Endothelial cell of umbilical vein (primary cell): Measurements from ENCODE around the gene LRRC14B. TPM values are rescaled to one million over a fixed set of nuclear protein-coding genes. Genes with fewer than 3 reads are reported as not detected.

ENCODE experiments used
- BruUV-seq: library from RNA; stranded (reverse); fragments of 400-500 nt; replicated peaks from 2 replicates; lab custom pipeline; 2021; lab: Mats Ljungman, UMichigan
- CTCF ChIA-PET: fragments of 300-600, 350-600 bp; sonication (Branson Sonifier 250); formaldehyde crosslinking; loops from one replicate; lab custom pipeline; 2021; ENCODE audit warnings: antibody characterized with exemption, inconsistent platforms; lab: Charles Lee
- POLR2A ChIA-PET: fragments of 300-600, 350-600 bp; sonication (Branson Sonifier 250); formaldehyde crosslinking; loops from one replicate; lab custom pipeline; 2021; ENCODE audit warnings: antibody characterized with exemption, inconsistent platforms; lab: Charles Lee
- DNase-seq: peaks from one replicate; pipeline ENCODE4 v3.0.0-alpha.2; 2011; ENCODE audit warnings: low read depth, low spot score
- FAIRE-seq: peaks from 2 replicates; lab custom pipeline; 2011; peaks lifted over from hg19 to GRCh38; lab: Jason Lieb, UNC
- H2AFZ ChIP-seq: 2 replicates; pipeline ENCODE4 v1.6.0; 2012; ENCODE audit warnings: low read depth, low read length, control low read depth, inconsistent platforms
- H3K27ac ChIP-seq: 2 replicates; pipeline ENCODE4 v1.5.1; 2011; ENCODE audit warnings: low read depth, mild to moderate bottlenecking, control low read depth, low read length, moderate library complexity; ENCODE audit not compliant: insufficient read depth
- H3K27me3 ChIP-seq, 2 experiments: 2 replicates each; pipeline versions ENCODE4 v1.6.0 to v1.6.1; 2011; ENCODE audit warnings: low read length in 2 of 2, mixed read lengths in 1 of 2; ENCODE audit not compliant: control insufficient read depth in 2 of 2, insufficient read depth in 2 of 2
- H3K36me3 ChIP-seq, 2 experiments: 2 replicates in 1 of 2; 3 replicates in 1 of 2; pipeline ENCODE4 v1.5.1; 2011; ENCODE audit warnings: low read length in 2 of 2, mild to moderate bottlenecking in 1 of 2, moderate library complexity in 1 of 2; ENCODE audit not compliant: control insufficient read depth in 2 of 2, insufficient read depth in 2 of 2; ENCODE audit errors: extremely low read depth in 1 of 2
- H3K4me1 ChIP-seq: 3 replicates; pipeline ENCODE4 v1.5.1; 2011; ENCODE audit warnings: mild to moderate bottlenecking, low read length; ENCODE audit not compliant: control insufficient read depth, insufficient read depth; ENCODE audit errors: extremely low read depth
- H3K4me2 ChIP-seq: 2 replicates; pipeline ENCODE4 v1.6.1; 2011; ENCODE audit warnings: low read length, control low read depth, mixed read lengths; ENCODE audit not compliant: insufficient read depth
- H3K4me3 ChIP-seq, 3 experiments: fragments of 200-600 bp in 1 of 3; sonication (generic), shearing (Covaris generic) in 1 of 3; replicated peaks in 1 of 3; 2 replicates each; pipeline ENCODE4 v1.5.1; 2011 to 2016; ENCODE audit warnings: control low read depth in 3 of 3, low read length in 3 of 3, mild to moderate bottlenecking in 2 of 3, inconsistent platforms in 1 of 3, low read depth in 1 of 3, moderate library complexity in 1 of 3; ENCODE audit not compliant: insufficient read depth in 1 of 3
- H3K79me2 ChIP-seq: 2 replicates; pipeline ENCODE4 v1.6.0; 2012; ENCODE audit warnings: low read length, inconsistent platforms; ENCODE audit not compliant: control insufficient read depth, insufficient read depth
- H3K9ac ChIP-seq: replicated peaks from 2 replicates; pipeline ENCODE3; 2011; ENCODE audit warnings: low read length, control low read depth; ENCODE audit not compliant: insufficient read depth; ENCODE audit errors: extremely low read depth
- H3K9me1 ChIP-seq: replicated peaks from 3 replicates; pipeline ENCODE4 v1.6.0; 2011; ENCODE audit warnings: mild to moderate bottlenecking, low read length; ENCODE audit not compliant: control insufficient read depth, insufficient read depth; ENCODE audit errors: extremely low read depth
- H3K9me3 ChIP-seq: replicated peaks from 2 replicates; pipeline ENCODE4 v1.5.1; 2012; ENCODE audit warnings: low read length, inconsistent platforms; ENCODE audit not compliant: control insufficient read depth, insufficient read depth
- H4K20me1 ChIP-seq: replicated peaks from 2 replicates; pipeline ENCODE3; 2011; ENCODE audit warnings: mild to moderate bottlenecking, low read length; ENCODE audit not compliant: control insufficient read depth, insufficient read depth; ENCODE audit errors: extremely low read depth
- EZH2 ChIP-seq: IDR thresholded peaks from 2 replicates; pipeline ENCODE4 v1.6.1; 2012; ENCODE audit warnings: borderline replicate concordance, low read depth, mild to moderate bottlenecking, moderate library complexity, low read length, inconsistent platforms; ENCODE audit not compliant: severe bottlenecking
- FOS ChIP-seq: IDR thresholded peaks from 2 replicates; pipeline ENCODE4 v1.6.1; 2011; ENCODE audit warnings: mild to moderate bottlenecking, low read length, moderate library complexity, borderline replicate concordance; ENCODE audit not compliant: insufficient read depth
- GATA2 ChIP-seq: IDR thresholded peaks from 2 replicates; pipeline ENCODE4 v1.7.0; 2011; ENCODE audit warnings: low read depth, mild to moderate bottlenecking, moderate library complexity, mixed read lengths, low read length; ENCODE audit not compliant: insufficient read length, insufficient read depth
- JUN ChIP-seq: IDR thresholded peaks from 2 replicates; pipeline ENCODE4 v1.6.1; 2011; ENCODE audit warnings: borderline replicate concordance, low read depth; ENCODE audit not compliant: insufficient read length, insufficient read depth
- MYC ChIP-seq: IDR thresholded peaks from one replicate; pipeline ENCODE4 v1.6.1; 2011; ENCODE audit warnings: mild to moderate bottlenecking, low read depth, low read length
- POLR2A ChIP-seq: IDR thresholded peaks from 2 replicates; pipeline ENCODE4 v1.6.1; 2012; ENCODE audit warnings: low read depth, mild to moderate bottlenecking, control low read depth, low read length
- POLR2AphosphoS5 ChIP-seq: IDR thresholded peaks from 2 replicates; pipeline ENCODE4 v1.6.1; 2012; ENCODE audit warnings: low read depth, mild to moderate bottlenecking, control low read depth, low read length, moderate library complexity; ENCODE audit not compliant: insufficient read depth
- dilution Hi-C: fragments of 300-500 bp; cut with MboI; formaldehyde crosslinking; loops from one replicate; pipeline ENCODE4 v1.15.0; 2019; ENCODE audit warnings: low sequenced_read_pairs; ENCODE audit not compliant: extremely low pct_ligation_motif_present
- intact Hi-C: fragments of 100-400 bp; cut with micrococcal nuclease; formaldehyde crosslinking; loops from one replicate; pipeline ENCODE4 v1.10.0; 2022
- polyA plus RNA-seq, 4 experiments: library from polyadenylated mRNA; depleted of rRNA in 3 of 4; stranded (reverse) in 3 of 4; unstranded in 1 of 4; fragments of >200 nt; gene quantifications; 2 replicates each; pipeline versions ENCODE4 v1.2.1 to v1.2.3, GENCODE V29; 2011 to 2012; ENCODE audit warnings: missing spikeins in 1 of 4
- total RNA-seq: library from RNA; stranded (reverse); gene quantifications from 2 replicates; pipeline ENCODE4 v1.2.3, GENCODE V29; 2021
- TF ChIP-seq, protein P1 (sequence below), 2 donors: IDR thresholded peaks; 1 replicate in 1 of 2; 2 replicates in 1 of 2; pipeline ENCODE4 v1.5.1; 2011; ENCODE audit warnings: low read length in 2 of 2, mild to moderate bottlenecking in 2 of 2, moderate library complexity in 2 of 2, control low read depth in 1 of 2, inconsistent platforms in 1 of 2, low read depth in 1 of 2; ENCODE audit not compliant: insufficient read depth in 1 of 2; ENCODE audit errors: extremely low read depth in 1 of 2
- TF ChIP-seq, protein P2 (sequence below): IDR thresholded peaks from 2 replicates; pipeline ENCODE4 v1.6.1; 2011; ENCODE audit not compliant: insufficient read depth, insufficient read length

Gene LRRC14B
- total and polyA plus RNA-seq, 2 donors (not counting 3 experiments of a cell fraction or from before 2014, with no cell fraction given) = not detected

DNA sequence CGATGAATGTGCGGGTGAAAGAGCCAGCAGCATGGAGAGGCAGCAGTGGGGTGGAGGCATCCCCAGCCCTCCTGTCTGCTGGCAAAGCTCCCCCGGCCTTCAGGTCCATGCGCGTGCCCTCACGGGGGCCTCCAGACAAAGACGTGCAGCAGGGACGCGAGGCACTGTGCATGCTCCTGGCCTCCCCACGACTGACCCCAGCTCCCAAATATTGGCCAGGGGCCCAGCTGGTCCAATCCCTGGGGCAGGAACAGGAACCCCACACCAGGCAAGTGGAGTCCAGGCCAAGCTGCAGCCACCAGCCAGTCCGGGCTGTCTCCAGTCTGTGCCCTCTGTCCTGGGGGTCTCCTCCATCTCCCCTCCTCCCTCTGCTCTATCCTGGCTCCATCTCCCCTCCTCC lies 33.5 kb upstream of the LRRC14B start:
- Histone ChIP-seq H3K4me3 (no peak overlapping the region), H3K79me2 (no peaks in the 10 kb centered on the region), H3K9me3 (no peaks in the 10 kb centered on the region), H3K4me1 (no peaks in the 10 kb centered on the region), H3K4me2 (no peak overlapping the region), H4K20me1 (no peaks in the 10 kb centered on the region), H3K9me1 (no peaks in the 10 kb centered on the region), H3K27ac (no peak overlapping the region), H3K27me3 (peaks cover 0 to 2% of the 10 kb centered on the region in 2 experiments), H3K36me3 (no peaks in the 10 kb centered on the region), H2AFZ (no peak overlapping the region), H3K9ac (no peak overlapping the region)
- dilution Hi-C loops = no loop called here
- ChIA-PET CTCF (no interaction called here), POLR2A (no interaction called here)
- FAIRE-seq = no peak
- BruUV-seq = no TSS peak
- no peak for TF ChIP-seq GATA2
- no peak for TF ChIP-seq POLR2A
- no peak for TF ChIP-seq FOS
- no peak for TF ChIP-seq POLR2AphosphoS5
- TF ChIP-seq MYC = no peak
- TF ChIP-seq EZH2 = no peak
- intact Hi-C loops = no loop called here
- DNase-seq = no peak

DNA sequence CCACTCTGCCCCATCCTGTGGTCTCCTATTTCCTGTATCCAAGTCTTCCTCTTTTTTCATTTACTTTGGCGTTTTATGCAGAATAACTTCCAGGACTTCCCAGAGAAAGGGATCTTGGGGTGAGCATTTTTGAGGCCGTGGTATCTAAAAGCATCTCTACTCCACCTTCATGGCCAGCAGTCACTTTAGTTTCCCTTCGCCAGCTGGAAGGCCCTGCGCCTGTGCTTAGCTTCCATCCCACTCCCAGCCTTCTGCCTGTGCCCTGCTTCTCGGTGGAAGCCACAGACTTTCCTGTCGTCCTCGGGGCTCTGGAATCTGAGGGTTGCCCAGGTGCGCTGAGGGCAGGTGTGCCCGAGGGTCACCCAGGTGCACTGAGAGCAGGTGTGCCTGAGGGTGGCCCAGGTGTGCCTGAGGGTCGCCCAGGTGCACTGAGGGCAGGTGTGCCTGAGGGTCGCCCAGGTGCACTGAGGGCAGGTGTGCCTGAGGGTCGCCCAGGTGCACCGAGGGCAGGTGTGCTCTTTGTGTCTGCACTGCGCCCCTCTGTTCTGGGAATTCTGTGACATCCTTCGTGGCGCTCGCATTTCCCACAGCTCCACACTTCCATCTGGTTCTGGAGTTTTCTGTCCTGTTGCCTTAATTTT lies 32.4 kb upstream of the LRRC14B start:
- Histone ChIP-seq H3K27me3 (no peaks in the 10 kb centered on the region), H3K4me2 (no peak overlapping the region), H2AFZ (no peak overlapping the region), H3K79me2 (no peaks in the 10 kb centered on the region), H3K9ac (no peak overlapping the region), H4K20me1 (no peaks in the 10 kb centered on the region), H3K36me3 (no peaks in the 10 kb centered on the region), H3K4me3 (no peak overlapping the region), H3K9me1 (no peaks in the 10 kb centered on the region), H3K4me1 (no peaks in the 10 kb centered on the region), H3K9me3 (no peaks in the 10 kb centered on the region), H3K27ac (no peak overlapping the region)
- DNase-seq (no peak), FAIRE-seq (no peak)
- intact Hi-C loops = no loop called here
- CTCF ChIA-PET = no interaction called here
- dilution Hi-C loops = no loop called here
- BruUV-seq = no TSS peak
- POLR2A ChIA-PET = no interaction called here
- TF ChIP-seq JUN = no peak
- no peak for TF ChIP-seq POLR2A
- no peak for TF ChIP-seq FOS
- TF ChIP-seq, protein P1, sequence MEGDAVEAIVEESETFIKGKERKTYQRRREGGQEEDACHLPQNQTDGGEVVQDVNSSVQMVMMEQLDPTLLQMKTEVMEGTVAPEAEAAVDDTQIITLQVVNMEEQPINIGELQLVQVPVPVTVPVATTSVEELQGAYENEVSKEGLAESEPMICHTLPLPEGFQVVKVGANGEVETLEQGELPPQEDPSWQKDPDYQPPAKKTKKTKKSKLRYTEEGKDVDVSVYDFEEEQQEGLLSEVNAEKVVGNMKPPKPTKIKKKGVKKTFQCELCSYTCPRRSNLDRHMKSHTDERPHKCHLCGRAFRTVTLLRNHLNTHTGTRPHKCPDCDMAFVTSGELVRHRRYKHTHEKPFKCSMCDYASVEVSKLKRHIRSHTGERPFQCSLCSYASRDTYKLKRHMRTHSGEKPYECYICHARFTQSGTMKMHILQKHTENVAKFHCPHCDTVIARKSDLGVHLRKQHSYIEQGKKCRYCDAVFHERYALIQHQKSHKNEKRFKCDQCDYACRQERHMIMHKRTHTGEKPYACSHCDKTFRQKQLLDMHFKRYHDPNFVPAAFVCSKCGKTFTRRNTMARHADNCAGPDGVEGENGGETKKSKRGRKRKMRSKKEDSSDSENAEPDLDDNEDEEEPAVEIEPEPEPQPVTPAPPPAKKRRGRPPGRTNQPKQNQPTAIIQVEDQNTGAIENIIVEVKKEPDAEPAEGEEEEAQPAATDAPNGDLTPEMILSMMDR (IDR thresholded peaks at IDR 0.05; ENCODE audit: extremely low read depth in 1 of 2, insufficient read depth in 1 of 2, low read depth in 1 of 2, low read length in 2 of 2) = no peak
- TF ChIP-seq, protein P2, sequence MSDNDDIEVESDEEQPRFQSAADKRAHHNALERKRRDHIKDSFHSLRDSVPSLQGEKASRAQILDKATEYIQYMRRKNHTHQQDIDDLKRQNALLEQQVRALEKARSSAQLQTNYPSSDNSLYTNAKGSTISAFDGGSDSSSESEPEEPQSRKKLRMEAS = no peak
- no peak for TF ChIP-seq EZH2
- TF ChIP-seq POLR2AphosphoS5 = no peak
- TF ChIP-seq MYC = no peak
- no peak for TF ChIP-seq GATA2
